Thoracic aorta (tissue), 2 donors: ENCODE measurements around the gene NEMP1. TPM values are rescaled to one million over a fixed set of nuclear protein-coding genes. Genes with fewer than 3 reads are reported as not detected.

Experiments used
- ATAC-seq: fragments of 150-250 bp; one replicate; pipeline ENCODE4 v1.8.0; 2017; ENCODE audit warnings: low read depth; ENCODE audit not compliant: insufficient number of reproducible peaks, low FRiP score
- DNase-seq: peaks from one replicate; pipeline ENCODE4 v3.0.0-alpha.2; 2020; ENCODE audit warnings: low spot score
- H3K27ac ChIP-seq, 2 donors: fragments of 200-600 bp; sonication (generic); 1 replicate in 1 of 2; 2 replicates in 1 of 2; pipeline ENCODE4 v1.5.1; 2016; ENCODE audit warnings: mild to moderate bottlenecking in 2 of 2, moderate library complexity in 2 of 2
- H3K27me3 ChIP-seq: fragments of 200-600 bp; sonication (generic); replicated peaks from 2 replicates; pipeline ENCODE4 v1.6.0; 2016; ENCODE audit warnings: mild to moderate bottlenecking; ENCODE audit not compliant: insufficient read depth
- H3K36me3 ChIP-seq: fragments of 200-600 bp; sonication (generic); one replicate; pipeline ENCODE4 v1.5.1; 2016
- H3K4me1 ChIP-seq, 2 donors: fragments of 200-600 bp; sonication (generic); 1 replicate in 1 of 2; 2 replicates in 1 of 2; pipeline versions ENCODE4 v1.5.1 to v1.6.0; 2016; ENCODE audit warnings: low read depth in 2 of 2, mild to moderate bottlenecking in 1 of 2; ENCODE audit not compliant: control insufficient read depth in 1 of 2
- H3K4me3 ChIP-seq: fragments of 200-600 bp; sonication (generic); 2 replicates; pipeline ENCODE4 v1.5.1; 2016; ENCODE audit warnings: mild to moderate bottlenecking
- H3K9me3 ChIP-seq: fragments of 200-600 bp; sonication (generic); 2 replicates; pipeline ENCODE4 v1.5.1; 2016
- total RNA-seq, 2 donors: library from RNA; depleted of rRNA; stranded (reverse); fragments of >200 nt; gene quantifications; one replicate each; pipeline versions ENCODE4 v1.1.0 to v1.2.3, GENCODE V29; 2016
- TF ChIP-seq, protein P1 (sequence below): fragments of 200-600 bp; sonication (generic); IDR thresholded peaks from one replicate; pipeline ENCODE4 v1.5.1; 2019; ENCODE audit warnings: antibody characterized with exemption

NEMP1 gene
- total RNA-seq, 2 donors from 2014 or later, result 6.6 to 6.9 TPM

DNA sequence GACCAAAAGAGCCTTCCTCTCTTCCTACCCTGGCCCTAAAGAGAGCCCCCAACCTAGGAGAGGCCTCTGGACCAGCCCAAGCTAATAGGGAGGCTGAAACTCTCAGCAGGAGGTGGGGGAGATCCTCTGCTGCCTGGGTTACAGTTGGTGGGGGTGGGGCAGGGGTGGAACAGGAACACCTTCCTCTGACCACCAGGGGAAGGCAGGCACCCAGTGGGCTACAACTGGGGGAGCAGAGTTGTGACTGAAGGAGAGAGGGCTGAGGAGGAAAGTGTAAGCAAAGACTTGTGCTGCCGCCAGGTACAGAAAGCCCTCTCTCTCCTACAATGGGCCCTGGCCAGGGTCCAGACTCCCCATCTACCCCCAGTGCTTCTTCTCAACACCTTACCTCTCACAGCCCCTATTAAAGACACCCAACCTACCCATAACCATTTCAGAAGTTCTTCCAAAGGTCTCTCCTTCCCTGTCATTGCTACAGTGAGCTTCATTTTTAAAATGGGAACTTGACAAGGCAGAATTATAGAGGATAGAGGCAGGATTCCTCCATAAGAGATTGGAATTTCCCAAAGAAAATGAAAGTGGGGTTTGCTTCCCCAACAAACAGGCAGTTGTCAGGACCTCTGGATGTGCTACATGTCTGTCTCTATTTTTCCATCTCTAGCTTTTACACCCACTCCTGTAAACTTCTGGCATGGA, 30.0 kb downstream of the NEMP1 start:
- H3K27ac ChIP-seq, result no peak overlapping the region
- TF ChIP-seq, protein P1, sequence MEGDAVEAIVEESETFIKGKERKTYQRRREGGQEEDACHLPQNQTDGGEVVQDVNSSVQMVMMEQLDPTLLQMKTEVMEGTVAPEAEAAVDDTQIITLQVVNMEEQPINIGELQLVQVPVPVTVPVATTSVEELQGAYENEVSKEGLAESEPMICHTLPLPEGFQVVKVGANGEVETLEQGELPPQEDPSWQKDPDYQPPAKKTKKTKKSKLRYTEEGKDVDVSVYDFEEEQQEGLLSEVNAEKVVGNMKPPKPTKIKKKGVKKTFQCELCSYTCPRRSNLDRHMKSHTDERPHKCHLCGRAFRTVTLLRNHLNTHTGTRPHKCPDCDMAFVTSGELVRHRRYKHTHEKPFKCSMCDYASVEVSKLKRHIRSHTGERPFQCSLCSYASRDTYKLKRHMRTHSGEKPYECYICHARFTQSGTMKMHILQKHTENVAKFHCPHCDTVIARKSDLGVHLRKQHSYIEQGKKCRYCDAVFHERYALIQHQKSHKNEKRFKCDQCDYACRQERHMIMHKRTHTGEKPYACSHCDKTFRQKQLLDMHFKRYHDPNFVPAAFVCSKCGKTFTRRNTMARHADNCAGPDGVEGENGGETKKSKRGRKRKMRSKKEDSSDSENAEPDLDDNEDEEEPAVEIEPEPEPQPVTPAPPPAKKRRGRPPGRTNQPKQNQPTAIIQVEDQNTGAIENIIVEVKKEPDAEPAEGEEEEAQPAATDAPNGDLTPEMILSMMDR, result no peak
- no peak for ATAC-seq

DNA sequence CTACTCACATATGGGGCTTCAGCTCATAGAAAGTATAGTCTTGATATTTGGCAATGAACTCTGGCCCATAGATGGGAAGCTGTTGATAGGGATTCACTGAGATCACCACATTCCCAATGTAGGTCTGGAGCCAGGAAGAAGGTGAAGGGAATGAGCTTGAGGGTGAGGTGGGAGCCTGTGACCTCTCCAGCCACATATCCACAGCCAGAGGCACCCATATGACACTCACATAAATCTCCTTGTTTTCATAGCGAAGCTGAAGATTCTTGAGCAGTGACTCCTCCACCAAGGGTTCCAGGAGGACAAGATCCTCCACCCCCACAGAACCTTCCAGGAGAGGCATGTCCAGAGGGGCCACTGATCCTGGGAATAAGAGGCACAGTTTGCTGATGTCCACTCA, 30.6 kb downstream of the NEMP1 start:
- ATAC-seq, result no peak
- no peak for DNase-seq
- TF ChIP-seq, protein P1, result no peak
- Histone ChIP-seq H3K9me3 (no peaks in the 10 kb centered on the region), H3K27ac (no peak overlapping the region), H3K36me3 (no peaks in the 10 kb centered on the region), H3K4me1 (no peaks in the 10 kb centered on the region), H3K4me3 (no peak overlapping the region), H3K27me3 (no peaks in the 10 kb centered on the region)

More for the DNA sequence above, 30.0 kb downstream of the NEMP1 start:
- Histone ChIP-seq H3K36me3 (no peaks in the 10 kb centered on the region), H3K4me1 (no peaks in the 10 kb centered on the region), H3K9me3 (no peaks in the 10 kb centered on the region), H3K27me3 (no peaks in the 10 kb centered on the region), H3K4me3 (no peak overlapping the region)
- no peak for DNase-seq

DNA sequence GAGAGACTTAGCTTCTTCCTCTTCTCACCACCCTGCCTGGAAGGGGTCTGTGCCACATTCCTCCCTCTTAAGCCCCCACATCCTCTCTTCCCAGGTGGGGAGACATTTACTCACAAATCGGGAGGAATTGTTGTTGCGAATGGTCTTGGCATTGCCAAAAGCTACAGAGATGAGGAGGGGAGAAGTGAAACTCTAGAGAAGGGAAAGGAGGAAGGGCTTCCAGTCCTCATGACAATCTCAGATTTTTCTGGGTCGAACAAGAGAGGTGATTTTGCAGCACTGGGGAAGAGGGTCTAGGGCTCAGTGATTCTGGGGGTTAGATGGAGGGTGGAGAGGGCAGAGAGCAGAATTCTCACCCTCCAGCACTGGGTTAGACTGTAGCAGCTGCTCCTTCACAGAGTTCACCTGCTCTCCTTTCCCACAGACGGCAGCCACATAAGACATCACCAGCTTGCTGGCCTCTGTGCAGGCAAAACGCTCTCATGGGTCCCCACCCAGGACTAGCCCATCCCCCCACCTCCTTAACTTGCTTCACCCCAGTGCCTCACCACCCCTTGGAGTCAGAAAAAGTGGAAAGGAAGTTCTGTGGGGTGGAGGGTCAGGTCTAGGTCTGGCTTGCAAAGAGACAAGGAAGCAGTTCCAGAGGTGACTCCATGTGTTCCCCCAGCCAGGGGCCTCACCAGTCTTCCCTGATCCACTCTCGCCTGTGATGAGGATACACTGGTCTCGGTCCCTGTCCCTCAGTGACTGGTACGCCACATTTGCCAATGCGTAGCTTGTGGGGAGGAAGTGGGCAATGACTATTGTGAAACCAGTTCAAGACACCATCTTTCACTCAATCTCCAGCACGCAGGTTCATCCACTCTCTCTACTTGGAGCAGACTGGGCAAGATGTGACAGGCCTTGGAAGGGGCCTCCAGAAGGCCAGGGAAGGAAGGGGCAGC, 31.4 kb downstream of the NEMP1 start:
- H3K4me1 ChIP-seq, result no peaks in the 10 kb centered on the region
- no peaks in the 10 kb centered on the region for H3K36me3 ChIP-seq
- H3K27ac ChIP-seq, result no peak overlapping the region
- no peaks in the 10 kb centered on the region for H3K27me3 ChIP-seq
- H3K4me3 ChIP-seq, result no peak overlapping the region
- ATAC-seq, result no peak
- TF ChIP-seq, protein P1, result no peak
- no peak for DNase-seq
- no peaks in the 10 kb centered on the region for H3K9me3 ChIP-seq

DNA sequence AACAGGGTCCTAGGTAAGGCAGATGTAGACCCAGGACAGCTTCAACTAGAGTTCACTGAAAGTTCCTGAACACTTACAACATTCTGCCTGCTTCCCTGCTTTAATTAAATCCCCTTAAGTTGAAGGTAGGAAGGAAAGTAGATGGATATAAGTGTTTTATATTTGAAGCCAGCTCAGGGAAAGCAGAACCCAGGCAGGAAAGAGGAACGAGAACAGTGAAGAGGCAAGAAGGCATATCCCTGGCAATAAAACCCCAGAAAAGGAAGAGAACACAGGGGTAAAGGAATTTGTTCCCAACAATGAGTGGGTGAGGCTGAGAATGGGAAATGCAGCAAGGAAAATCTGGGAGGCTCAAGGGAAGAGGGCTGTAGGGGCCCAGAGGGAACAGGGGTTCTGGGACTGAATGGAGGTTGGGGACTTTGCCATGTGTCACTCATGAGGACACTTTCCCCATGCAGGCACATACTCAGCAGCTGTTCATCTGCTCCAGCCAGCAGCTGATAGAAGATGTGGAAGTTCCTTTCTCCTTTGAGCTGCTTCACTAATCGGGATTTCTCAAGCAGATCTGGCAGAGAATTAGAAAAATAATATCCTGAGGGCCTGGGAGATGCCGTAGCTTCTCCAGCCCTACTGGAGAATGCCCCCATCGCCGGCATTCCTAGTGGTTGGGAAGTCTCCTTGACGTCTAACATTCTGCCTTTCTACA, 32.4 kb downstream of the NEMP1 start:
- no peak for ATAC-seq

More for the DNA sequence above, 32.4 kb downstream of the NEMP1 start:
- Histone ChIP-seq H3K27me3 (no peaks in the 10 kb centered on the region), H3K4me3 (no peak overlapping the region), H3K9me3 (no peaks in the 10 kb centered on the region), H3K36me3 (no peaks in the 10 kb centered on the region), H3K4me1 (no peaks in the 10 kb centered on the region), H3K27ac (no peak overlapping the region)
- no peak for DNase-seq
- TF ChIP-seq, protein P1, result no peak
